Activated T-cell treated with anti-CD3 and anti-CD28 coated beads, Interleukin-2, amount 50 U/mL, for 4 hours (primary cell): Measurements from ENCODE around the gene LIPN. TPM values are rescaled to one million over a fixed set of nuclear protein-coding genes. Genes with fewer than 3 reads are reported as not detected.

Source experiments
- ATAC-seq, 2 donors: fragments of 200-7000 bp; cut with Tn5 transposase; one replicate each; pipeline ENCODE4 v1.10.0; 2021
- DNase-seq: peaks from one replicate; pipeline ENCODE4 v3.0.0-alpha.2; 2020
- H3K27me3 Mint-ChIP-seq: one replicate; pipeline ENCODE4 v1.8.0; 2021; ENCODE audit warnings: low read depth, mixed read lengths
- H3K36me3 Mint-ChIP-seq: one replicate; pipeline ENCODE4 v1.8.0; 2022; ENCODE audit warnings: mixed read lengths; ENCODE audit not compliant: insufficient read depth
- H3K4me1 Mint-ChIP-seq: one replicate; pipeline ENCODE4 v1.8.0; 2021; ENCODE audit warnings: low read depth, mixed read lengths
- H3K4me3 Mint-ChIP-seq: one replicate; pipeline ENCODE4 v1.8.0; 2021; ENCODE audit warnings: mild to moderate bottlenecking, moderate library complexity, mixed read lengths
- H3K9me3 Mint-ChIP-seq: one replicate; pipeline ENCODE4 v1.8.0; 2021; ENCODE audit warnings: mixed read lengths
- total RNA-seq, 3 donors: library from RNA; stranded (reverse); gene quantifications; one replicate each; pipeline ENCODE4 v1.2.1, GENCODE V29; 2021

Gene LIPN
- total RNA-seq, 3 donors from 2014 or later = not detected

DNA sequence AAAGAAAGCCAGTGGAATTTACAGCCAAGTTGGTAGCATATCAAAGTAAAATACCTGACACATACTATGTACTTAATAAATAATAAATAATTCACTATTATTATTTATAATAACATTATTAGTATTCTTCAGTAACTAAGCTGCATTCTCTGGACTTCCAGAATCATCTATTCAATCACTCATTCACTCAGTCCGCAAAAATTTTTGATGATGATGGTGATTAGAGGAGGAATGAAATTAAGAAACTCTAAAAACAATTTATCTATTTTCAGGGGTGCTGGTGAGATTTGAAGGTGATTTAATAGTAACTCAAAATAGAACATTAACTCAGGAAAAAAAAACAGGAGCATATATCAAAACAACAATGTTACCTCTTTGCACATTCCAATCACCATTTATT lies 3.2 kb upstream of the LIPN start:
- DNase-seq (no peak), ATAC-seq (no peak)
- H3K9me3 Mint-ChIP-seq = no peaks in the 10 kb centered on the region
- H3K27me3 Mint-ChIP-seq = no peaks in the 10 kb centered on the region
- no peaks in the 10 kb centered on the region for H3K36me3 Mint-ChIP-seq
- peaks cover 9% of the 10 kb centered on the region for H3K4me1 Mint-ChIP-seq
- no peak overlapping the region for H3K4me3 Mint-ChIP-seq

DNA sequence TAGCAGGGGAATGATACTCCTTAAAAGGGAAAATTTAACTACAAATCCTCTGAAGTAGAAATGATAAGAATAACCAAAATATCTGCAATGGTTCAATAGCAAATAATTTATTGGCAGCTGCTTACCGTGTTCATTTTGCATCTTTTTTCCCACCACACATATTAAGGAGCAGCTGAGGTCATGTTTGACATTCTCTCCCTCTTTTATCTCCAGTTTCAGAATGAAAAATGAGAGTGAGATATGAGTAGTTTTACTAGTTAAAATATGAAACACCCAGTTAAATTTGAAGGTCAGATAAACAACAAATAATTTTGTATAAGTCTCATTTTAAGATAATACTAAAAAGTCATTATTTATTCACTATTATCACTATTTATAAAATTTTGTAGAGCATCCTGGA lies 3.1 kb downstream of the LIPN start:
- H3K4me3 Mint-ChIP-seq = no peak overlapping the region
- no peaks in the 10 kb centered on the region for H3K36me3 Mint-ChIP-seq
- no peak for ATAC-seq
- no peak for DNase-seq
- peaks cover 5% of the 10 kb centered on the region for H3K4me1 Mint-ChIP-seq
- H3K9me3 Mint-ChIP-seq = no peaks in the 10 kb centered on the region
- H3K27me3 Mint-ChIP-seq = no peaks in the 10 kb centered on the region

- no peaks in the 10 kb centered on the region for H3K27me3 Mint-ChIP-seq
- no peaks in the 10 kb centered on the region for H3K36me3 Mint-ChIP-seq
- H3K4me3 Mint-ChIP-seq = no peak overlapping the region
- ATAC-seq (no peak), DNase-seq (no peak)
- peaks cover 5% of the 10 kb centered on the region for H3K4me1 Mint-ChIP-seq
- H3K9me3 Mint-ChIP-seq = no peaks in the 10 kb centered on the region
Observed at GRCh38 chr10:88763441-88763840, 3.6 kb downstream of the LIPN start.

DNA sequence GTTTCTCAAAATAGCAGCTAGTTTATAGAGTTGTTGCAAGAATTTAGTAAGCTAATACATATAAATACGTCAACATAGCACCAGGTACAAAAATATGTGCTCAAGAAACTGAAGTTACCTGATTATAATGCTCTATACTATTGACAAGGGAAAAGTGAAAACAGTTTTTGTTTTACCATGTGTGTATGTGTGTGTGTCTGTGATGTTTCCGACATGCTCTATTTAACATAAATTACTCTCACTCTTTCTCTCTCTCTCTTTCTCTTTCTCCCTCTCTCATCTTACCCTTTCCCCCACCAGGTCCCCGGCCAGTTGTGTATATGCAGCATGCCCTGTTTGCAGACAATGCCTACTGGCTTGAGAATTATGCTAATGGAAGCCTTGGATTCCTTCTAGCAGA lies 4.3 kb downstream of the LIPN start:
- Mint-ChIP-seq H3K36me3 (no peaks in the 10 kb centered on the region), H3K27me3 (no peaks in the 10 kb centered on the region), H3K9me3 (no peaks in the 10 kb centered on the region), H3K4me1 (peaks cover 5% of the 10 kb centered on the region), H3K4me3 (no peak overlapping the region)
- no peak for DNase-seq
- no peak for ATAC-seq

DNA sequence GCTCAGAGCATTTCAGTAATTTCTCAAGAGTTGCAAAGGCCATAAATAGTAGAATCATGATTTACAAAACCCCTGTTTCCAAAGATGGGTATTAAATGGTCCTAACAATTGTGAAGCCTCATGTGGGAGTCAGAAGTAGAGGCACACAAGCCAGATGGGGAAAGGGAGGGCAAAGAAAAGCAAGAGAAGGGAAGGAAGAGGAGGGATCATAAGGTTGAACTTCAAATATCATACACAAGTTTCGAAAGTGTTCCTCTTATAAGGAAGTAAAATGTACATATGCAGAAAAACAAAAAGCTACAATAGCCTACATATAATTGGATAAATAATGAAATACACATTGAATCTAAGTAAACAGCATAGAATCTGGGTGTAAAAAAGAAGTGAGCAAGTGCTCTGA lies 6.0 kb downstream of the LIPN start:
- Mint-ChIP-seq H3K9me3 (no peaks in the 10 kb centered on the region), H3K4me3 (no peak overlapping the region), H3K36me3 (no peaks in the 10 kb centered on the region), H3K4me1 (no peaks in the 10 kb centered on the region), H3K27me3 (no peaks in the 10 kb centered on the region)
- DNase-seq (no peak), ATAC-seq (no peak)

- Mint-ChIP-seq H3K4me3 (no peak overlapping the region), H3K9me3 (peaks cover 7% of the 10 kb centered on the region), H3K27me3 (peaks cover 4% of the 10 kb centered on the region), H3K4me1 (no peaks in the 10 kb centered on the region), H3K36me3 (no peaks in the 10 kb centered on the region)
- DNase-seq = no peak
- no peak for ATAC-seq
Observed at GRCh38 chr10:88769384-88769783, 9.6 kb downstream of the LIPN start.

DNA sequence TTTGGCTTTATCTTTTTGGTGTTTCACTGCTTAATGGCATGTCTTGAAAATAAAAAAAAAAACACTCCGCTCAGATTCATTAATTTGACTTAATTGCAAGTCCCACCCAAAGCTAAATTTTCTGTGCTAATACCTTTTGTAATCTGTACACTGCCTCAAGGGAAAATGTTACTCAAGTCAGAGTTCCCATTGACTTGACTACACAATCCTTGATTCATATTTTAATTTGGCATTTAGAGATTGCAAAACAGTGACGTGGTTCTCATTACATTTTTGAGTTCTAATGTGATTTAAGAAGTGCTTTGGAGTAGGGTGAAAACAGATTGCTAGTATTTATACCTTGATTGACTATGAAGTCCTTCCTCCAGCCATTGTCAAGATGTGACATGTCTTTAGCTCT lies 21.4 kb downstream of the LIPN start:
- Mint-ChIP-seq H3K9me3 (no peaks in the 10 kb centered on the region), H3K4me3 (no peak overlapping the region), H3K36me3 (no peaks in the 10 kb centered on the region), H3K27me3 (no peaks in the 10 kb centered on the region), H3K4me1 (no peaks in the 10 kb centered on the region)
- DNase-seq = no peak
- no peak for ATAC-seq

GRCh38 chr10:88782222-88782621 lies 22.4 kb downstream of the LIPN start:
- ATAC-seq (no peak), DNase-seq (no peak)
- Mint-ChIP-seq H3K27me3 (no peaks in the 10 kb centered on the region), H3K4me3 (no peak overlapping the region), H3K9me3 (no peaks in the 10 kb centered on the region), H3K4me1 (no peaks in the 10 kb centered on the region), H3K36me3 (no peaks in the 10 kb centered on the region)

- Mint-ChIP-seq H3K36me3 (no peaks in the 10 kb centered on the region), H3K9me3 (no peaks in the 10 kb centered on the region), H3K4me3 (no peak overlapping the region), H3K4me1 (no peaks in the 10 kb centered on the region), H3K27me3 (no peaks in the 10 kb centered on the region)
- DNase-seq = no peak
- ATAC-seq = no peak
Observed at GRCh38 chr10:88783724-88784123, 23.9 kb downstream of the LIPN start.

GRCh38 chr10:88786032-88786770 lies 26.4 kb downstream of the LIPN start:
- Mint-ChIP-seq H3K4me1 (no peaks in the 10 kb centered on the region), H3K27me3 (no peaks in the 10 kb centered on the region), H3K9me3 (no peaks in the 10 kb centered on the region), H3K36me3 (no peaks in the 10 kb centered on the region), H3K4me3 (no peak overlapping the region)
- no peak for DNase-seq
- ATAC-seq = no peak

DNA sequence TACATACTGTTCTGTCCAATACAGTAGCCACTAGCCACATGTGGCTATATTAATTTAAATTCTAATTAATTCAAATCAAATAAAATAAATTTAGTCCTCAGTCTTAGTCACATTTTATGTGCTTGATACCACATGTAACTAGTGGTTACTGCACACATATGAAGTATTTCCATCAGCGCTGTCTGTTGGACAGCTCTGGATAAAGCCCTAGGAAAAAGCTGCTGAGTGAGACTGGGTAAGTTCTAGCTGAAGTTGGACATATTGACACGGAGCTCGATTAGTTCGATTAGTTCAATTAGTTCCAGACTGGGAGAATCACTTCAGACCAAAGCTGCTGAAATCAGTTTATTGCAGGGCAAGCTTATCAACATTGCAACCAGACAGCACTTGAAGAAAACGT lies 27.6 kb downstream of the LIPN start:
- H3K36me3 Mint-ChIP-seq = no peaks in the 10 kb centered on the region
- H3K4me1 Mint-ChIP-seq = no peaks in the 10 kb centered on the region
- DNase-seq = no peak
- no peak for ATAC-seq
- H3K27me3 Mint-ChIP-seq = no peaks in the 10 kb centered on the region
- H3K4me3 Mint-ChIP-seq = no peak overlapping the region
- H3K9me3 Mint-ChIP-seq = no peaks in the 10 kb centered on the region

GRCh38 chr10:88788924-88789323 lies 29.1 kb downstream of the LIPN start:
- Mint-ChIP-seq H3K4me3 (no peak overlapping the region), H3K4me1 (peaks cover 13% of the 10 kb centered on the region), H3K9me3 (no peaks in the 10 kb centered on the region)

DNA sequence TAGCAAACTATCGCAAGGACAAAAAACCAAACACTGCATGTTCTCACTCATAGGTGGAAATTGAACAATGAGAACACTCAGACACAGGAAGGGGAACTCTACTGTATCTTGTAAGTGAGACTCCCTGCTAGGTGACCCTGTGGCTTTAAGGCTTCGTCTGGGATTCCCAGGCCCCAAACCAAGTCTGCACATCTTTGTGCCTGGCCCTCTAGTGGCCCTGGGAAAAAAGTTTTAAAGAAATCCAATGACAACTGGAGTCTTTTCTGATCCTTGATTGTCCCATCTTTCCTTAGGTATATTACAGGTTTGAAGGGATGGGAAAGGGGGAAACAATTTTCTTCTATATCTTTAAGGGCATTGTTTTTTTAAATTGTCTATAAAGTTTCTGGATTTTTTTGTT lies 32.1 kb downstream of the LIPN start:
- no peaks in the 10 kb centered on the region for H3K9me3 Mint-ChIP-seq
- peaks cover 18% of the 10 kb centered on the region for H3K4me1 Mint-ChIP-seq
- DNase-seq = no peak
- ATAC-seq = no peak
- no peaks in the 10 kb centered on the region for H3K27me3 Mint-ChIP-seq
- H3K4me3 Mint-ChIP-seq = no peak overlapping the region
- H3K36me3 Mint-ChIP-seq = no peaks in the 10 kb centered on the region

More at GRCh38 chr10:88788924-88789323, 29.1 kb downstream of the LIPN start:
- no peak for DNase-seq
- Mint-ChIP-seq H3K36me3 (no peaks in the 10 kb centered on the region), H3K27me3 (no peaks in the 10 kb centered on the region)
- no peak for ATAC-seq

DNA sequence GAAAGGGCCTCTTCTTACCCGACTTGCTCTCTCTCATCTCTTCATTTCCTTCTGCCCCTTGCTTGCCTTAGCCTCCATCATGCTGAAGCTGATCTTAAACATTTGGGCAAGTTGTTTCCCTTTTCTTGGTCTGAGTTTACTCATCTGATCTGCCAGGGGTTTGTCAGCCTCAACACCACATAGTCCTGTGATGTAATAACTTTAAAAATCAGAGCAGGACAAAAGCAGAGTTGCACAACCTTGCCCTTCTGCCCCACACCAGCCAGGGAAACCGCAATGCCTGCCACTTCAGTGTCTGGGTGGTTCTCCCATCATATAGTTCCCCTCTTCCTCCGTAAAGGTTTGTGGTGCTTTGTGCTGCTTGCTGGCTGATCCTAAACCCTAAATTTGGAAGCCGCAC lies 32.8 kb downstream of the LIPN start:
- H3K36me3 Mint-ChIP-seq = no peaks in the 10 kb centered on the region
- no peak for ATAC-seq

DNA sequence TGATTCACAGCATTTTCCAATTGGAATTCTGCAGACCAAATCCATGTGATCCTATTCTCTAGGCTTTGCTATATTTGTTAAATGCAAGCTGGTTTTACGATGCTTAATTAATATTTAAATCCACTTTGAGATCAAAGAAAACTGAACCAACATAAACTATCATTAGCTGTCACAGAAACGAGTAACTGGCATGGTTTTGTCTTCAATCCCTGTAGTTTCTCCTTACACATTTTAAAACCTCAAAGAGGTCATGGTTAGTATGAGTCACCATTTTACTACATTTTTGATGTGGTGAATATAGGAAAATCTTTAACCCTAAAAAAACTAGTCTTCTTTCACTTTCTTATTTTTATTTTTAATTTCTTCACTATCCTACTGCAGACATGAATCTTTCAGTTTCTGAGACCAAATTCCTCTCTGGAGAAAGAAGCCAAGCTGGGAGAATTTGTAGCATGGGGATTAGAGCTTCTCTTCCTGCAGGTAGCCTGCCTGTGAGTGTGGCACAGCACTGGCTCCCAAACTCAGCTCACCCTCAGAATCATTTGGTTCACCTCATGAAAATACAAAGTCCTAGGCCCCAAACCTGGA lies 34.0 kb downstream of the LIPN start:
- no peak for DNase-seq
- no peak overlapping the region for H3K4me3 Mint-ChIP-seq
- no peaks in the 10 kb centered on the region for H3K36me3 Mint-ChIP-seq
- peak; percentile 87 to 88 for ATAC-seq
- no peaks in the 10 kb centered on the region for H3K9me3 Mint-ChIP-seq
- H3K27me3 Mint-ChIP-seq = peaks cover 2% of the 10 kb centered on the region
- peaks cover 18% of the 10 kb centered on the region for H3K4me1 Mint-ChIP-seq

More for the DNA sequence above, 32.8 kb downstream of the LIPN start:
- Mint-ChIP-seq H3K27me3 (no peaks in the 10 kb centered on the region), H3K4me1 (peaks cover 18% of the 10 kb centered on the region), H3K4me3 (no peak overlapping the region), H3K9me3 (no peaks in the 10 kb centered on the region)
- no peak for DNase-seq
